Lower leg skin (tissue), 3 donors: ENCODE results near the gene SLC35A4.

Source experiments
- POLR2A ChIP-seq, 2 donors: fragments of 450-650 bp; IDR thresholded peaks; one replicate each; pipeline ENCODE4 v1.6.1; 2016 to 2017; ENCODE audit warnings: antibody characterized with exemption in 2 of 2, mild to moderate bottlenecking in 1 of 2, moderate library complexity in 1 of 2
- TF ChIP-seq, protein P1 (sequence below), 3 donors: fragments of 450-650 bp; IDR thresholded peaks; one replicate each; pipeline ENCODE4 v1.5.1; 2016; ENCODE audit warnings: antibody characterized with exemption in 3 of 3, mild to moderate bottlenecking in 3 of 3, moderate library complexity in 2 of 3

DNA sequence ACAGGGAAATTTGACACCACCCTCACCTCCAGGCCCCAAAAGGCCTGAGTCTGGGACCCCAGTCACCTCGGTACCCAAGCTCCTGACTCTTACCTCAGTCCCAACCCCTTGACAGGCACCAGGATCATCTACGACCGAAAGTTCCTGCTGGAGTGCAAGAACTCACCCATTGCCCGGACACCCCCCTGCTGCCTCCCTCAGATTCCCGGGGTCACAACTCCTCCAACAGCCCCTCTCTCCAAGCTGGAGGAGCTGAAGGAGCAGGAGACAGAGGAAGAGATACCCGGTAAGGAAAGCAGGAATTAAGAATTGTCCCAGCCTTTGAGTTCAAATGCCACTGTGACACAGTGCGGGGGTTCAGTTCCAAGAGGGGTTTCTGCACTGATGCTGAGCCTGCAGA is 15.8 kb upstream of the SLC35A4 start:
- TF ChIP-seq, protein P1, sequence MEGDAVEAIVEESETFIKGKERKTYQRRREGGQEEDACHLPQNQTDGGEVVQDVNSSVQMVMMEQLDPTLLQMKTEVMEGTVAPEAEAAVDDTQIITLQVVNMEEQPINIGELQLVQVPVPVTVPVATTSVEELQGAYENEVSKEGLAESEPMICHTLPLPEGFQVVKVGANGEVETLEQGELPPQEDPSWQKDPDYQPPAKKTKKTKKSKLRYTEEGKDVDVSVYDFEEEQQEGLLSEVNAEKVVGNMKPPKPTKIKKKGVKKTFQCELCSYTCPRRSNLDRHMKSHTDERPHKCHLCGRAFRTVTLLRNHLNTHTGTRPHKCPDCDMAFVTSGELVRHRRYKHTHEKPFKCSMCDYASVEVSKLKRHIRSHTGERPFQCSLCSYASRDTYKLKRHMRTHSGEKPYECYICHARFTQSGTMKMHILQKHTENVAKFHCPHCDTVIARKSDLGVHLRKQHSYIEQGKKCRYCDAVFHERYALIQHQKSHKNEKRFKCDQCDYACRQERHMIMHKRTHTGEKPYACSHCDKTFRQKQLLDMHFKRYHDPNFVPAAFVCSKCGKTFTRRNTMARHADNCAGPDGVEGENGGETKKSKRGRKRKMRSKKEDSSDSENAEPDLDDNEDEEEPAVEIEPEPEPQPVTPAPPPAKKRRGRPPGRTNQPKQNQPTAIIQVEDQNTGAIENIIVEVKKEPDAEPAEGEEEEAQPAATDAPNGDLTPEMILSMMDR (IDR thresholded peaks at IDR 0.05): no peak
- no peak for TF ChIP-seq POLR2A (IDR thresholded peaks at IDR 0.05)
